ENCODE measurements around the gene TMEM213.
A peak's percentile ranks its signal among the peaks of the same experiment; 100 is the strongest.

The TMEM213 gene

DNA sequence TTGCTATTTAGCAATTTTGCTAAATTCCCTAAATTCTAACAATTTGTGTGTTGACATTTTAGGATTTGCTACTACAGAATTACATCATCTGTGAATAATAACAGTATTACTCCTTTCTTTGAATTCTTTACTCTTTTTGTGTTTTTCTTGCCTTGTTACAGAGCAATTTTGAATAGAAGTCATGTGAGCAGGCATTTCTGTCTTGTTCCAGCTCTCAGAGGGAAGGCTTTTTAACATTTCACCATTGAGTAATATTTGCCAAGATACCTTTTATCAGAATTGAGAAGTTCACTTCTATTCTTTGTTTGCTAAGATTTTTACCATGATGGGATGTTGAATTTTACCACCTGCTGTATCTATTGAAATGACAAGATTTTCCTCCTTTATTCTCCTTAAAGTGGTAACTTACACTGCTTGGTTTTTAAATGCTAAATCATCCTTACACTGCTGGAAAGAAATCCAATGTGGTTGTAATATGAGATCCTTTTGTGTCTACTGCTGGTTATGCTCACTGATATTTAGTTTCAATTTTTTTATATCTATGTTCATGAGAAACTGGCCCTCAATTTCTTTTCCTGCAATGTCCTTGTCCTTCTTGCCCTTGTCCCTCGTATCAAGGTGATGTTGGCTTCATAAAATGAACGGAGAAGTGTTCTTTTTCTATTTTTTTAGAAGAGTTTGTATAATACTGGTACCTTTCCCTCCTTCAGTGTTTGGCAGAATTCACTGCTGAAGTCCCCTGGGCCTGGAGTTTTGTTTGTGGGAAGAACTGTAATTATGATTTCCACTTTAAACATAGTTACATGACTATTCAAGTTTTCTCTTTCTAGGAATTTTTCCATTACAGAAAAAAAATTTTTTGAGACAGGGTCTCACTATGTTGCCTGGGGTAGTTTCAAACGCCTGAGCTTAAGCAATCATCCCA is 50.5 kb downstream of the TMEM213 start:
- CTCF ChIA-PET = no interaction called here
- 100% methylated on average over 1 of the region's 3 CpGs for WGBS (ENCODE audit: insufficient coverage)
- DNase-seq = no peak
- Histone ChIP-seq H3K9me3 (ENCODE audit: control extremely low read depth in 1 of 5, control insufficient read depth in 4 of 5, insufficient read depth in 2 of 5, low read depth in 1 of 5, low read length in 4 of 5) (peaks cover 0 to 4% (median 0%) of the 10 kb centered on the region in 5 experiments), H3K36me3 (ENCODE audit: control insufficient read depth in 4 of 4, insufficient read depth in 4 of 4, low read length in 3 of 4) (peaks cover 0 to 26% (median 4%) of the 10 kb centered on the region in 4 experiments), H3K27me3 (replicated peaks in 2 of 5; ENCODE audit: control insufficient read depth in 4 of 5, insufficient read depth in 5 of 5, low read length in 4 of 5) (no peaks in the 10 kb centered on the region), H3K27ac (ENCODE audit: insufficient read depth in 1 of 2, low read depth in 1 of 2, low read length in 2 of 2, poor library complexity in 1 of 2, severe bottlenecking in 2 of 2) (no peak overlapping the region), H3K4me3 (ENCODE audit: control insufficient read depth in 1 of 7, extremely low read depth in 1 of 7, insufficient read depth in 4 of 7, low read depth in 2 of 7, low read length in 6 of 7) (no peak overlapping the region), H3K4me1 (ENCODE audit: control extremely low read depth in 1 of 4, control insufficient read depth in 4 of 4, insufficient read depth in 4 of 4, low read length in 3 of 4) (peaks cover 0 to 2% (median 0%) of the 10 kb centered on the region in 4 experiments)
- POLR2A ChIA-PET = no interaction called here

DNA sequence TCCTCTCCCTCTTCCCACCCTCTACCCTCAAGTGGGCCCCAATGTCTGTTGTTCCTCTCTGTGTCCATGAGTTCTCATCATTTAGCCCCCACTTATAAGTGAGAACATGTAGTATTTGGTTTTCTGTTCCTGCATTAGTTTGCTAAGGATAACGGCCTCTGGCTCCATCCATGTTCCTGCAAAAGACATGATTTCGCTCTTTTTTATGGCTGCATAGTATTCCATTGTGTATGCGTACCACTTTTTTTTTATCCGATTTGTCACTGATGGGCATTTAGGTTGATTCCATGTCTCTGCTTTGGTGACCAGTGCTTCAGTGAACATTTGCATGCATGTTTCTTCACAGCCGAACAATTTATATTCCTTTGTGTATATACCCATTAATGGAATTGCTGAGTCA is 51.9 kb downstream of the TMEM213 start:
- Histone ChIP-seq H3K36me3 (ENCODE audit: control insufficient read depth in 4 of 4, insufficient read depth in 4 of 4, low read length in 3 of 4) (peaks cover 0 to 22% (median 4%) of the 10 kb centered on the region in 4 experiments), H3K27ac (ENCODE audit: insufficient read depth in 1 of 2, low read depth in 1 of 2, low read length in 2 of 2, poor library complexity in 1 of 2, severe bottlenecking in 2 of 2) (no peak overlapping the region), H3K4me3 (ENCODE audit: control insufficient read depth in 1 of 7, extremely low read depth in 1 of 7, insufficient read depth in 4 of 7, low read depth in 2 of 7, low read length in 6 of 7) (no peak overlapping the region), H3K4me1 (ENCODE audit: control extremely low read depth in 1 of 4, control insufficient read depth in 4 of 4, insufficient read depth in 4 of 4, low read length in 3 of 4) (peaks cover 0 to 2% (median 0%) of the 10 kb centered on the region in 4 experiments), H3K27me3 (replicated peaks in 2 of 5; ENCODE audit: control insufficient read depth in 4 of 5, insufficient read depth in 5 of 5, low read length in 4 of 5) (no peaks in the 10 kb centered on the region), H3K9me3 (ENCODE audit: control extremely low read depth in 1 of 5, control insufficient read depth in 4 of 5, insufficient read depth in 2 of 5, low read depth in 1 of 5, low read length in 4 of 5) (peaks cover 0 to 4% (median 0%) of the 10 kb centered on the region in 5 experiments)
- ChIA-PET POLR2A (no interaction called here), CTCF (interaction anchor here (1.1 kb wide), 1 partner anchor 37 kb away, joined by 4 read pairs; no protein-coding TSS in a partner anchor)
- no peak for DNase-seq
- WGBS (ENCODE audit: insufficient coverage) = 100% methylated on average over 3 of the region's 5 CpGs

DNA sequence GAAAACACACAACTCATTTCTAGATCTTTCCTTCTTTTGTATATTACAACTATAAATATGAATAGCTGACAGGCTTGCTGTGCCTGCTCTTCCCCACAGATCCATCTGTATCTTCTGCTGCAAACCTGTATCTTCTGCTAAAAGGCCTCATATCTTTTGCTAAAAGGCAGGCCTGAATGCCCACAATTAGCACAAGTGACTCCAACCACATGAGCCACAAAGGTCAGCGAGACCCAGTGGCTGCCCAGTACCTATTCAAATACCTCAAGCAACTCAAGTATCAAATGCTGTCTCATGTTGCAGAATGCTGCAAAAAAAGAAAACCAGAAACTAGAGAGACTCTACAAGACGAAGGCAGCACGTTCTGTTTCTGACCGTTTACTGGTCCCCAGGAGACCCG is 54.7 kb downstream of the TMEM213 start:
- ChIA-PET POLR2A (no interaction called here), CTCF (no interaction called here)
- no peak for DNase-seq
- no peak overlapping the region for H3K27ac ChIP-seq (ENCODE audit: insufficient read depth in 1 of 2, low read depth in 1 of 2, low read length in 2 of 2, poor library complexity in 1 of 2, severe bottlenecking in 2 of 2)
- peaks cover 0 to 2% (median 0%) of the 10 kb centered on the region in 4 experiments for H3K4me1 ChIP-seq (ENCODE audit: control extremely low read depth in 1 of 4, control insufficient read depth in 4 of 4, insufficient read depth in 4 of 4, low read length in 3 of 4)
- H3K4me3 ChIP-seq (ENCODE audit: control insufficient read depth in 1 of 7, extremely low read depth in 1 of 7, insufficient read depth in 4 of 7, low read depth in 2 of 7, low read length in 6 of 7) = no peak overlapping the region
- H3K27me3 ChIP-seq (replicated peaks in 2 of 5; ENCODE audit: control insufficient read depth in 4 of 5, insufficient read depth in 5 of 5, low read length in 4 of 5) = no peaks in the 10 kb centered on the region
- H3K9me3 ChIP-seq (ENCODE audit: control extremely low read depth in 1 of 5, control insufficient read depth in 4 of 5, insufficient read depth in 2 of 5, low read depth in 1 of 5, low read length in 4 of 5) = peaks cover 1 to 15% (median 3%) of the 10 kb centered on the region in 5 experiments
- 86% methylated on average over 3 of the region's 5 CpGs for WGBS (ENCODE audit: insufficient coverage)
- H3K36me3 ChIP-seq (ENCODE audit: control insufficient read depth in 4 of 4, insufficient read depth in 4 of 4, low read length in 3 of 4) = peaks cover 2 to 35% (median 6%) of the 10 kb centered on the region in 4 experiments

DNA sequence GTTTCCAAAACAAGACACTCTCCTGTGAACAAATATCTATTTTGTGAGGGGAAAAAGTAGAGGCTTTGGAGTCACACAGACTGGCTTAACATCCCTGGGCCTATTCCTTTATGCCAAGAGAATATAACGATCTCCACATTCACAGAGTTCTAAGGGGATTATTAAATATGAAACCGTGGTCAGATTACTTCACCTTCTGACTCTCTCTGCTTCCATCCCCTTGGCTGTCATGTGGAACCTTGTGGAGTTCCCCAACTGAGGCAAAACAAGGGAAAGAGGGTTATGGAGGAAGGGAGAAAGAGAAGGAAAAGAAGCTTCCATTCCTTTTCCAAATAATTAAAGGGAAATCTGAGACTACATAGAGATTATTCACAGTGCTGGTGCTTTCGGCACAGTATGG is 55.7 kb downstream of the TMEM213 start:
- DNase-seq = no peak
- H3K4me3 ChIP-seq (ENCODE audit: control insufficient read depth in 1 of 7, extremely low read depth in 1 of 7, insufficient read depth in 4 of 7, low read depth in 2 of 7, low read length in 6 of 7) = no peak overlapping the region
- no CpG with 5 or more reads among the region's 3 CpGs for WGBS (ENCODE audit: insufficient coverage)
- ChIA-PET CTCF (no interaction called here), POLR2A (no interaction called here)
- H3K9me3 ChIP-seq (ENCODE audit: control extremely low read depth in 1 of 5, control insufficient read depth in 4 of 5, insufficient read depth in 2 of 5, low read depth in 1 of 5, low read length in 4 of 5) = peaks cover 3 to 25% (median 9%) of the 10 kb centered on the region in 5 experiments
- peaks cover 0 to 2% (median 0%) of the 10 kb centered on the region in 4 experiments for H3K4me1 ChIP-seq (ENCODE audit: control extremely low read depth in 1 of 4, control insufficient read depth in 4 of 4, insufficient read depth in 4 of 4, low read length in 3 of 4)
- H3K27ac ChIP-seq (ENCODE audit: insufficient read depth in 1 of 2, low read depth in 1 of 2, low read length in 2 of 2, poor library complexity in 1 of 2, severe bottlenecking in 2 of 2) = no peak overlapping the region
- H3K27me3 ChIP-seq (replicated peaks in 2 of 5; ENCODE audit: control insufficient read depth in 4 of 5, insufficient read depth in 5 of 5, low read length in 4 of 5) = no peaks in the 10 kb centered on the region
- H3K36me3 ChIP-seq (ENCODE audit: control insufficient read depth in 4 of 4, insufficient read depth in 4 of 4, low read length in 3 of 4) = peaks cover 3 to 45% (median 9%) of the 10 kb centered on the region in 4 experiments

DNA sequence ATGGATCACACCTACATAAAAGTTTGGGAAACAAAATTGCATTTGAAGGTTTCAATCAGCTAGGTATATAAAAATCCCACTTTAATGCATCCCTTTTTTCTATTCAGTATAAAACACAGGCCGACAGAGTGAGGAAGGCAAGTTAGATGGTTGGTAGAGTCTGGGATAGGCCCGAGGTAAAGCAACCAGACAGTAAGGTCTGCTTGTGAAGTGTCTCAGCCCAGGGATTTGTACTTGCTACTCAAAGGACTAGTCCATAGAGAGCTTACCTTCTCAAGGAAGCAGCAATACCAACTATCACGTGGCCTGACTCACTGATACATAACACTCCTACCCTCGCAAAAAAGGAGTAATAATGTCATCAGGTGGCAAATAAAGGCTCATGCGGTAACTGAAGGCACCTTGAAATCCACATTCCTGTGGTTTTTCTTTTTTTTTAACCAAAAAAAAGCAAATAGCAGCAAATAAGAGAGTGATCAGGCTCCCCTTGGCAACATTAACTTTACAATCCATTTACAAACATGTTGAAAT is 56.4 kb downstream of the TMEM213 start:
- Histone ChIP-seq H3K27ac (ENCODE audit: insufficient read depth in 1 of 2, low read depth in 1 of 2, low read length in 2 of 2, poor library complexity in 1 of 2, severe bottlenecking in 2 of 2) (no peak overlapping the region), H3K36me3 (ENCODE audit: control insufficient read depth in 4 of 4, insufficient read depth in 4 of 4, low read length in 3 of 4) (peaks cover 4 to 51% (median 10%) of the 10 kb centered on the region in 4 experiments), H3K9me3 (ENCODE audit: control extremely low read depth in 1 of 5, control insufficient read depth in 4 of 5, insufficient read depth in 2 of 5, low read depth in 1 of 5, low read length in 4 of 5) (peaks cover 3 to 26% (median 10%) of the 10 kb centered on the region in 5 experiments), H3K4me3 (ENCODE audit: control insufficient read depth in 1 of 7, extremely low read depth in 1 of 7, insufficient read depth in 4 of 7, low read depth in 2 of 7, low read length in 6 of 7) (no peak overlapping the region), H3K4me1 (ENCODE audit: control extremely low read depth in 1 of 4, control insufficient read depth in 4 of 4, insufficient read depth in 4 of 4, low read length in 3 of 4) (peaks cover 0 to 2% (median 0%) of the 10 kb centered on the region in 4 experiments), H3K27me3 (replicated peaks in 2 of 5; ENCODE audit: control insufficient read depth in 4 of 5, insufficient read depth in 5 of 5, low read length in 4 of 5) (no peaks in the 10 kb centered on the region)
- ChIA-PET CTCF (no interaction called here), POLR2A (no interaction called here)
- DNase-seq = no peak
- WGBS (ENCODE audit: insufficient coverage) = no CpG with 5 or more reads among the region's 5 CpGs

DNA sequence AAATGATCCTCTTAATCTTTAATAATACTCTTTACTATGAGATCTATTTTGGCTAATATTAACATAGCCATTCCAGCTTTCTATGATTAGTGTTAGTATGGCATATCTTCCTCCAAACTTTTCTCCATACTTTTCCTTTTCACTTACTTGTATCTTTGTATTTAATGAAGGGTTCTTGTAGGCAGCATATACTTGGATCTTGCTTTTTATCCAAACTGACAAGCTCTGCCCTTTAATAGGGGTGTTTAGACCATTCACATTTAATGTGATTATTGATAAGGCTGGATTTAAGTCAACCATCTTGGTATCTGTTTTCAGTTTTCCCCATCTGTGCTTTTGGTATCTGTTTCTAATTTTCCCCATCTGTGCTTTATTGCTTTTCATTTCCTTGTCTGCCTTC is 59.9 kb downstream of the TMEM213 start:
- peak in 2 of 3 donors; percentile 11 to 19 for DNase-seq
- Histone ChIP-seq H3K27me3 (replicated peaks in 2 of 5; ENCODE audit: control insufficient read depth in 4 of 5, insufficient read depth in 5 of 5, low read length in 4 of 5) (no peaks in the 10 kb centered on the region), H3K4me1 (ENCODE audit: control extremely low read depth in 1 of 4, control insufficient read depth in 4 of 4, insufficient read depth in 4 of 4, low read length in 3 of 4) (no peaks in the 10 kb centered on the region), H3K9me3 (ENCODE audit: control extremely low read depth in 1 of 5, control insufficient read depth in 4 of 5, insufficient read depth in 2 of 5, low read depth in 1 of 5, low read length in 4 of 5) (peaks cover 3 to 22% (median 8%) of the 10 kb centered on the region in 5 experiments), H3K27ac (ENCODE audit: insufficient read depth in 1 of 2, low read depth in 1 of 2, low read length in 2 of 2, poor library complexity in 1 of 2, severe bottlenecking in 2 of 2) (no peak overlapping the region), H3K4me3 (ENCODE audit: control insufficient read depth in 1 of 7, extremely low read depth in 1 of 7, insufficient read depth in 4 of 7, low read depth in 2 of 7, low read length in 6 of 7) (no peak overlapping the region), H3K36me3 (ENCODE audit: control insufficient read depth in 4 of 4, insufficient read depth in 4 of 4, low read length in 3 of 4) (peaks cover 5 to 46% (median 15%) of the 10 kb centered on the region in 4 experiments)
- CTCF ChIA-PET = interaction anchor here (1.2 kb wide), 1 partner anchor 20 kb away, joined by 3 read pairs; no protein-coding TSS in a partner anchor
- POLR2A ChIA-PET = interaction anchor here (0.7 kb wide), 1 partner anchor 236 kb away, joined by 3 read pairs; no protein-coding TSS in a partner anchor

DNA sequence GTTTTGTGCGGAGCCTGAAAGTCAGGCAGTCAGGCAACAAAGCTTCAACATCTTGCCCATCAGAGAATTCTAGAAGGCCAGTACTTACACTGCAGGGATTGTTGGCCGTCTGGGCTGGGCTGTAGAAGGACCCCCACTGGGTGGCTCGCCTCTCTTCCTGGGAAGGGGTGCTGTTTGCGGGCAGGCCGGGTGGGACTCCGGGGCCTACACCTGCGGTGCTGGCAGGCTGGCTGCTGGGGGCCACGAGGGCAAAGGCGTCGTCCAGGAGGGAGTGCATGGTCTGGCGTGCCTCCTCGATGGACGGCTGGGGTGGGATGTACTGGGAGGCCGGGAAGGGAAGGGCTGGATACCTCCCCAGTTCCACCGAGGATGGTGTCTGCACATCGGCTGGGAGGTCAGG is 63.3 kb downstream of the TMEM213 start:
- CTCF ChIA-PET = no interaction called here
- H3K9me3 ChIP-seq (ENCODE audit: control extremely low read depth in 1 of 5, control insufficient read depth in 4 of 5, insufficient read depth in 2 of 5, low read depth in 1 of 5, low read length in 4 of 5) = peaks cover 3 to 22% (median 8%) of the 10 kb centered on the region in 5 experiments
- POLR2A ChIA-PET = no interaction called here
- H3K4me1 ChIP-seq (ENCODE audit: control extremely low read depth in 1 of 4, control insufficient read depth in 4 of 4, insufficient read depth in 4 of 4, low read length in 3 of 4) = no peaks in the 10 kb centered on the region
- no peak overlapping the region for H3K27ac ChIP-seq (ENCODE audit: insufficient read depth in 1 of 2, low read depth in 1 of 2, low read length in 2 of 2, poor library complexity in 1 of 2, severe bottlenecking in 2 of 2)
- DNase-seq = no peak
- WGBS (ENCODE audit: insufficient coverage) = over 99% methylated on average over 15 of the region's 16 CpGs
- peaks cover 5 to 48% (median 18%) of the 10 kb centered on the region in 4 experiments for H3K36me3 ChIP-seq (ENCODE audit: control insufficient read depth in 4 of 4, insufficient read depth in 4 of 4, low read length in 3 of 4)
- no peak overlapping the region for H3K4me3 ChIP-seq (ENCODE audit: control insufficient read depth in 1 of 7, extremely low read depth in 1 of 7, insufficient read depth in 4 of 7, low read depth in 2 of 7, low read length in 6 of 7)
- H3K27me3 ChIP-seq (replicated peaks in 2 of 5; ENCODE audit: control insufficient read depth in 4 of 5, insufficient read depth in 5 of 5, low read length in 4 of 5) = no peaks in the 10 kb centered on the region

All from common myeloid progenitor, CD34-positive (primary cell).